IMR-90 (cell line): ENCODE results near the gene SLC1A7. TPM values are rescaled to one million over a fixed set of nuclear protein-coding genes. Genes with fewer than 3 reads are reported as not detected.

ENCODE experiments used
- ATAC-seq: fragments of 200-7000 bp; cut with Tn5 transposase; 2 replicates; pipeline ENCODE4 v1.9.1; 2020; ENCODE audit warnings: low read depth, mild to moderate bottlenecking, moderate library complexity
- BruUV-seq: library from RNA; stranded (reverse); fragments of 400-500 nt; replicated peaks from 2 replicates; lab custom pipeline; 2021; lab: Mats Ljungman, UMichigan
- CTCF ChIA-PET: fragments of 300-600 bp; formaldehyde crosslinking; extraction: SDS; loops from one replicate; lab custom pipeline; 2021; ENCODE audit warnings: antibody characterized with exemption; lab: Yijun Ruan, JAX
- POLR2A ChIA-PET: fragments of 300-600 bp; sonication (Branson Sonifier 250); formaldehyde crosslinking; loops from one replicate; lab custom pipeline; 2022; ENCODE audit warnings: antibody characterized with exemption; ENCODE audit not compliant: unreplicated experiment; lab: Charles Lee
- DNase-seq: peaks from one replicate; pipeline ENCODE4 v3.0.0; 2013
- H2AFZ ChIP-seq: replicated peaks from 2 replicates; pipeline ENCODE3; 2013; ENCODE audit warnings: low read length, mild to moderate bottlenecking; ENCODE audit not compliant: poor library complexity
- H2AK5ac ChIP-seq: 2 replicates; pipeline ENCODE4 v1.6.1; 2013; ENCODE audit warnings: low read depth, low read length, inconsistent platforms
- H2AK9ac ChIP-seq: replicated peaks from 2 replicates; pipeline ENCODE3; 2013; ENCODE audit warnings: mild to moderate bottlenecking, low read depth, low read length, moderate library complexity; ENCODE audit not compliant: poor library complexity
- H2BK120ac ChIP-seq: 2 replicates; pipeline ENCODE4 v1.6.1; 2013; ENCODE audit warnings: low read depth, low read length, inconsistent platforms
- H2BK15ac ChIP-seq: 3 replicates; pipeline ENCODE4 v1.6.1; 2013; ENCODE audit warnings: low read depth, low read length, inconsistent platforms
- H2BK20ac ChIP-seq: 2 replicates; pipeline ENCODE4 v1.6.1; 2013; ENCODE audit warnings: low read depth, mild to moderate bottlenecking, inconsistent platforms, low read length, moderate library complexity
- H2BK5ac ChIP-seq: 2 replicates; pipeline ENCODE4 v1.6.1; 2013; ENCODE audit warnings: mild to moderate bottlenecking, low read depth, low read length, inconsistent platforms; ENCODE audit not compliant: poor library complexity, severe bottlenecking
- H3K14ac ChIP-seq: replicated peaks from 2 replicates; pipeline ENCODE4 v1.6.1; 2013; ENCODE audit warnings: low read depth, low read length, inconsistent platforms
- H3K18ac ChIP-seq: 2 replicates; pipeline ENCODE4 v1.6.1; 2013; ENCODE audit warnings: low read depth, low read length, control low read depth
- H3K23ac ChIP-seq: 2 replicates; pipeline ENCODE4 v1.6.1; 2013; ENCODE audit warnings: low read depth, low read length, inconsistent platforms
- H3K27ac ChIP-seq: 2 replicates; pipeline ENCODE4 v1.5.1; 2013; ENCODE audit warnings: mild to moderate bottlenecking, control low read depth, low read length; ENCODE audit not compliant: insufficient read depth
- H3K27me3 ChIP-seq: 2 replicates; pipeline ENCODE4 v1.6.1; 2013; ENCODE audit warnings: low read length; ENCODE audit not compliant: control insufficient read depth, insufficient read depth
- H3K36me3 ChIP-seq: 2 replicates; pipeline ENCODE4 v1.6.1; 2013; ENCODE audit warnings: low read length, mixed read lengths; ENCODE audit not compliant: control insufficient read depth, insufficient read depth
- H3K4ac ChIP-seq: 2 replicates; pipeline ENCODE4 v1.6.1; 2013; ENCODE audit warnings: low read depth, low read length, inconsistent platforms
- H3K4me1 ChIP-seq: 2 replicates; pipeline ENCODE4 v1.6.1; 2013; ENCODE audit warnings: low read length, mixed read lengths; ENCODE audit not compliant: control insufficient read depth, insufficient read depth
- H3K4me2 ChIP-seq: 2 replicates; pipeline ENCODE4 v1.6.1; 2013; ENCODE audit warnings: low read depth, mild to moderate bottlenecking, control low read depth, low read length, moderate library complexity
- H3K4me3 ChIP-seq: 2 replicates; pipeline ENCODE4 v1.5.1; 2013; ENCODE audit warnings: low read depth, mild to moderate bottlenecking, control low read depth, low read length, moderate library complexity; ENCODE audit not compliant: insufficient read depth
- H3K56ac ChIP-seq: 2 replicates; pipeline ENCODE4 v1.6.1; 2013; ENCODE audit warnings: low read length, inconsistent platforms; ENCODE audit not compliant: insufficient read depth; ENCODE audit errors: extremely low read depth
- H3K79me1 ChIP-seq, 2 experiments: 2 replicates each; pipeline ENCODE4 v1.6.1; 2013; ENCODE audit warnings: low read length in 2 of 2, inconsistent platforms in 1 of 2, low read depth in 1 of 2
- H3K9ac ChIP-seq: 2 replicates; pipeline ENCODE4 v1.6.1; 2013; ENCODE audit warnings: low read depth, low read length, control low read depth
- H3K9me1 ChIP-seq: 2 replicates; pipeline ENCODE4 v1.6.1; 2013; ENCODE audit warnings: low read length, inconsistent platforms; ENCODE audit not compliant: insufficient read depth
- H3K9me3 ChIP-seq: 2 replicates; pipeline ENCODE4 v1.6.1; 2013; ENCODE audit warnings: low read length; ENCODE audit not compliant: control insufficient read depth, insufficient read depth
- H4K20me1 ChIP-seq: 2 replicates; pipeline ENCODE4 v1.6.1; 2013; ENCODE audit warnings: low read length, inconsistent platforms; ENCODE audit not compliant: insufficient read depth
- H4K5ac ChIP-seq: 2 replicates; pipeline ENCODE4 v1.6.1; 2013; ENCODE audit warnings: mild to moderate bottlenecking, low read depth, low read length, control low read depth
- H4K8ac ChIP-seq, 2 experiments: 2 replicates each; pipeline ENCODE4 v1.6.1; 2013; ENCODE audit warnings: low read depth in 2 of 2, low read length in 2 of 2, control low read depth in 1 of 2, inconsistent platforms in 1 of 2
- H4K91ac ChIP-seq: 2 replicates; pipeline ENCODE4 v1.6.1; 2013; ENCODE audit warnings: low read depth, low read length, inconsistent platforms; ENCODE audit not compliant: insufficient read depth
- BHLHE40 ChIP-seq: fragments of 150-350 bp; IDR thresholded peaks from 2 replicates; pipeline ENCODE4 v1.6.1; 2016; ENCODE audit warnings: mild to moderate bottlenecking, low read depth, low read length
- CEBPB ChIP-seq: IDR thresholded peaks from 2 replicates; pipeline ENCODE4 v1.6.1; 2012; ENCODE audit warnings: low read depth, low read length, improper control_type of control experiment
- MAFK ChIP-seq: IDR thresholded peaks from 2 replicates; pipeline ENCODE4 v1.6.1; 2012; ENCODE audit warnings: low read depth, low read length, improper control_type of control experiment
- MAZ ChIP-seq: IDR thresholded peaks from 2 replicates; pipeline ENCODE4 v1.6.1; 2012; ENCODE audit warnings: low read depth, mild to moderate bottlenecking, low read length, improper control_type of control experiment, moderate library complexity, borderline replicate concordance
- MXI1 ChIP-seq: IDR thresholded peaks from 2 replicates; pipeline ENCODE4 v1.6.1; 2012; ENCODE audit warnings: low read depth, mild to moderate bottlenecking, low read length, moderate library complexity, borderline replicate concordance
- NFE2L2 ChIP-seq: fragments of 150-350 bp; IDR thresholded peaks from 2 replicates; pipeline ENCODE4 v1.6.1; 2016; ENCODE audit warnings: low read depth, mild to moderate bottlenecking, low read length
- WGBS, 2 experiments: methylation state at CpG; one replicate each; pipeline versions ENCODE4 v1.1.5 to v1.1.7; 2013; ENCODE audit warnings: missing lambda C conversion rate in 2 of 2; ENCODE audit not compliant: insufficient read length in 1 of 2; ENCODE audit errors: extremely low coverage in 2 of 2; 5-methylcytosine and 5-hydroxymethylcytosine counted together
- dilution Hi-C: fragments of 300-500 bp; cut with HindIII; formaldehyde crosslinking; loops from one replicate; pipeline ENCODE4 v1.14.3; 2018; ENCODE audit warnings: low sequenced_read_pairs; ENCODE audit not compliant: unreplicated experiment
- in situ Hi-C: fragments of 300-500 bp; cut with MboI; formaldehyde crosslinking; loops from 3 replicates; pipeline ENCODE4 v1.14.3; 2019; ENCODE audit warnings: low sequenced_read_pairs, inconsistent platforms, mixed read lengths
- intact Hi-C: fragments of 100-400 bp; cut with micrococcal nuclease; formaldehyde crosslinking; loops from 2 replicates; pipeline ENCODE4 v1.10.0; 2022
- polyA plus RNA-seq, 3 experiments: library from polyadenylated mRNA; depleted of rRNA; stranded (reverse); fragments of >200 nt; gene quantifications; 2 replicates each; pipeline ENCODE4 v1.2.3, GENCODE V29; 2012; ENCODE audit warnings: low replicate concordance in 1 of 3
- total RNA-seq: library from RNA; depleted of rRNA; stranded (reverse); fragments of >200 nt; gene quantifications from 2 replicates; pipeline ENCODE4 v1.2.3, GENCODE V29; 2012

Gene SLC1A7
- total and polyA plus RNA-seq, 2 of the 4 experiments (the other 2 are of a cell fraction), result 0.05 TPM; not detected in 1

- intact Hi-C loops (no loop called here), in situ Hi-C loops (no loop called here), dilution Hi-C loops (no loop called here)
- no peak overlapping the region for H2AK5ac ChIP-seq
- CTCF ChIA-PET, result no interaction called here
- peaks cover 2 to 42% of the 10 kb centered on the region in 2 experiments; a peak in 3 of 4 replicates for H3K79me1 ChIP-seq
- H2BK5ac ChIP-seq, result peak overlapping the region; percentile 15
- H3K14ac ChIP-seq, result no peak overlapping the region
- BruUV-seq, result no TSS peak
- H4K8ac ChIP-seq, result no peak overlapping the region
- H3K9me3 ChIP-seq, result no peaks in the 10 kb centered on the region
- no peak overlapping the region; the same call in 1 of the 2 replicates for H2BK120ac ChIP-seq
- H3K27ac ChIP-seq, result no peak overlapping the region
- H3K56ac ChIP-seq, result no peak overlapping the region
- H3K4me2 ChIP-seq, result no peak overlapping the region
- ATAC-seq (no peak), DNase-seq (no peak)
- no peak overlapping the region for H4K91ac ChIP-seq
- peaks cover 8% of the 10 kb centered on the region for H3K36me3 ChIP-seq
- H3K23ac ChIP-seq, result no peak overlapping the region
- H3K4me1 ChIP-seq, result peaks cover 16% of the 10 kb centered on the region
- H4K5ac ChIP-seq, result no peak overlapping the region
- H3K27me3 ChIP-seq, result no peaks in the 10 kb centered on the region
- H2AFZ ChIP-seq, result no peak overlapping the region
- H2BK15ac ChIP-seq, result no peak overlapping the region
- TF ChIP-seq MAZ (no peak), MAFK (no peak), CEBPB (no peak), NFE2L2 (no peak), MXI1 (no peak), BHLHE40 (no peak)
- peaks cover 13% of the 10 kb centered on the region for H3K9me1 ChIP-seq
- no peaks in the 10 kb centered on the region for H4K20me1 ChIP-seq
- no peak overlapping the region for H2BK20ac ChIP-seq
- WGBS, 2 experiments, result no CpG with 5 or more reads among the region's 5 CpGs
- no peak overlapping the region for H3K4ac ChIP-seq
- H2AK9ac ChIP-seq, result no peak overlapping the region
- H3K4me3 ChIP-seq, result no peak overlapping the region
- H3K9ac ChIP-seq, result no peak overlapping the region
- POLR2A ChIA-PET, result no interaction called here
- H3K18ac ChIP-seq, result no peak overlapping the region
Measured at GRCh38 chr1:53044926-53045325, 97.5 kb downstream of the SLC1A7 start.
